ENCODE measurements around the gene ZNFX1. TPM values are rescaled to one million over a fixed set of nuclear protein-coding genes. Genes with fewer than 3 reads are reported as not detected.

Gene ZNFX1
- total and polyA plus RNA-seq, 5 experiments from 2014 or later, result 28.1 to 57.2 (median 45.0) TPM

- DNase-seq, result no peak
These were observed 5.4 kb upstream of the ZNFX1 start for GRCh38 chr20:49283176-49283702.

GRCh38 chr20:49282584-49283171 lies 4.8 kb upstream of the ZNFX1 start:
- Mint-ChIP-seq H3K27me3 (peaks cover 0 to 3% (median 0%) of the 10 kb centered on the region in 5 donors), H3K4me3 (peak overlapping the region in 9 of 10 donors; percentile 38 to 96 (median 66)), H3K9me3 (peaks cover 10 to 93% (median 56%) of the 10 kb centered on the region in 9 donors), H3K36me3 (peaks cover 80 to 95% (median 94%) of the 10 kb centered on the region in 3 donors), H3K4me1 (peaks cover 41 to 72% (median 69%) of the 10 kb centered on the region in 4 donors), H3K27ac (peak overlapping the region in 9 of 10 donors; percentile 21 to 98 (median 69))
- no peak for DNase-seq
- no peak for ATAC-seq
- POLR2A ChIA-PET, result interaction anchor here (1.0 to 2.4 kb wide), 3 partner anchors 13 to 35 kb away, joined by 3 to 8 read pairs (median 4); no protein-coding TSS in a partner anchor

More at GRCh38 chr20:49283176-49283702, 5.4 kb upstream of the ZNFX1 start:
- POLR2A ChIA-PET, result interaction anchor here (1.0 to 2.4 kb wide), 3 partner anchors 13 to 35 kb away, joined by 3 to 8 read pairs (median 4); no protein-coding TSS in a partner anchor
- peaks cover 41 to 71% (median 71%) of the 10 kb centered on the region in 4 donors for H3K4me1 Mint-ChIP-seq
- no peak for ATAC-seq
- peaks cover 10 to 98% (median 56%) of the 10 kb centered on the region in 9 donors for H3K9me3 Mint-ChIP-seq
- peaks cover 86 to 100% (median 99%) of the 10 kb centered on the region in 3 donors for H3K36me3 Mint-ChIP-seq
- H3K27me3 Mint-ChIP-seq, result peaks cover 0 to 3% (median 0%) of the 10 kb centered on the region in 5 donors
- peak overlapping the region in 9 of 10 donors; percentile 7 to 98 (median 44) for H3K27ac Mint-ChIP-seq
- peak overlapping the region in 9 of 10 donors; percentile 27 to 75 (median 59) for H3K4me3 Mint-ChIP-seq

GRCh38 chr20:49281913-49282467 lies 4.1 kb upstream of the ZNFX1 start:
- H3K4me1 Mint-ChIP-seq, result peaks cover 42 to 75% (median 68%) of the 10 kb centered on the region in 4 donors
- H3K4me3 Mint-ChIP-seq, result peak overlapping the region; percentile 2 to 100 (median 68)
- ATAC-seq (no peak), DNase-seq (no peak)
- POLR2A ChIA-PET, result interaction anchor here (1.2 to 2.4 kb wide), 2 partner anchors 14 to 16 kb away, joined by 3 to 8 read pairs; no protein-coding TSS in a partner anchor
- peaks cover 73 to 88% (median 87%) of the 10 kb centered on the region in 3 donors for H3K36me3 Mint-ChIP-seq
- H3K9me3 Mint-ChIP-seq, result peaks cover 10 to 86% (median 50%) of the 10 kb centered on the region in 9 donors
- peaks cover 0 to 3% (median 0%) of the 10 kb centered on the region in 5 donors for H3K27me3 Mint-ChIP-seq
- peak overlapping the region in 9 of 10 donors; percentile 24 to 98 (median 69) for H3K27ac Mint-ChIP-seq

GRCh38 chr20:49281059-49281912 lies 3.4 kb upstream of the ZNFX1 start:
- Mint-ChIP-seq H3K4me3 (peak overlapping the region in 9 of 10 donors; percentile 56 to 100 (median 96)), H3K27ac (peak overlapping the region; percentile 27 to 98 (median 69)), H3K9me3 (peaks cover 10 to 79% (median 46%) of the 10 kb centered on the region in 9 donors), H3K4me1 (peaks cover 49 to 82% (median 74%) of the 10 kb centered on the region in 4 donors), H3K36me3 (peaks cover 66 to 83% (median 80%) of the 10 kb centered on the region in 3 donors), H3K27me3 (peaks cover 0 to 3% (median 0%) of the 10 kb centered on the region in 5 donors)
- DNase-seq (no peak), ATAC-seq (no peak)
- POLR2A ChIA-PET, result interaction anchor here (1.6 to 2.4 kb wide), 4 partner anchors 17 to 235 kb away, joined by 4 to 10 read pairs (median 7); partner anchors contain the start of gene CSE1L

GRCh38 chr20:49280463-49281058 lies 2.7 kb upstream of the ZNFX1 start:
- ATAC-seq, result no peak
- H3K9me3 Mint-ChIP-seq, result peaks cover 10 to 72% (median 43%) of the 10 kb centered on the region in 9 donors
- peaks cover 59 to 80% (median 75%) of the 10 kb centered on the region in 3 donors for H3K36me3 Mint-ChIP-seq
- POLR2A ChIA-PET, result interaction anchor here (0.6 to 3.8 kb wide), 9 partner anchors 15 to 1239 kb away, joined by 3 to 41 read pairs (median 7); partner anchors contain the start of gene CSE1L
- H3K27ac Mint-ChIP-seq, result peak overlapping the region in 8 of 10 donors; percentile 29 to 98 (median 96)
- no peak for DNase-seq
- peak overlapping the region; percentile 93 to 100 (median 96) for H3K4me3 Mint-ChIP-seq
- H3K27me3 Mint-ChIP-seq, result peaks cover 0 to 3% (median 0%) of the 10 kb centered on the region in 5 donors
- H3K4me1 Mint-ChIP-seq, result peaks cover 52 to 87% (median 81%) of the 10 kb centered on the region in 4 donors

- H3K4me1 Mint-ChIP-seq, result peaks cover 48 to 85% (median 82%) of the 10 kb centered on the region in 4 donors
- POLR2A ChIA-PET, result interaction anchor here (0.6 to 3.9 kb wide), 18 partner anchors 8 to 1778 kb away, joined by 3 to 41 read pairs (median 6); partner anchors contain the start of genes CSE1L, DDX27, NCOA3 and STAU1
- peaks cover 0 to 3% (median 0%) of the 10 kb centered on the region in 5 donors for H3K27me3 Mint-ChIP-seq
- peak overlapping the region; percentile 93 to 100 (median 96) for H3K4me3 Mint-ChIP-seq
- DNase-seq, result no peak
- peaks cover 52 to 80% (median 69%) of the 10 kb centered on the region in 3 donors for H3K36me3 Mint-ChIP-seq
- peak overlapping the region; percentile 49 to 99 (median 97) for H3K27ac Mint-ChIP-seq
- H3K9me3 Mint-ChIP-seq, result peaks cover 10 to 65% (median 38%) of the 10 kb centered on the region in 9 donors
- no peak for ATAC-seq
These were observed 2.0 kb upstream of the ZNFX1 start for GRCh38 chr20:49279677-49280462.

GRCh38 chr20:49278818-49279676 lies 1.2 kb upstream of the ZNFX1 start:
- ATAC-seq (no peak), DNase-seq (peak in 3 of 10 donors; percentile 2 to 68 (median 28))
- POLR2A ChIA-PET, result interaction anchor here (0.6 to 3.9 kb wide), 24 partner anchors 9 to 1777 kb away, joined by 3 to 41 read pairs (median 4); partner anchors contain the start of genes CSE1L, DDX27, NCOA3 and SLC9A8
- H3K36me3 Mint-ChIP-seq, result peaks cover 46 to 77% (median 61%) of the 10 kb centered on the region in 3 donors
- peaks cover 10 to 57% (median 36%) of the 10 kb centered on the region in 9 donors for H3K9me3 Mint-ChIP-seq
- peak overlapping the region; percentile 95 to 99 (median 98) for H3K27ac Mint-ChIP-seq
- peaks cover 45 to 77% (median 76%) of the 10 kb centered on the region in 4 donors for H3K4me1 Mint-ChIP-seq
- peak overlapping the region; percentile 93 to 100 (median 96) for H3K4me3 Mint-ChIP-seq
- H3K27me3 Mint-ChIP-seq, result peaks cover 0 to 3% (median 0%) of the 10 kb centered on the region in 5 donors

GRCh38 chr20:49277786-49278035 lies 146 bp downstream of the ZNFX1 start:
- H3K27ac Mint-ChIP-seq, result peak overlapping the region; percentile 94 to 99 (median 96)
- peaks cover 33 to 76% (median 48%) of the 10 kb centered on the region in 3 donors for H3K36me3 Mint-ChIP-seq
- peak overlapping the region; percentile 93 to 100 (median 96) for H3K4me3 Mint-ChIP-seq
- H3K9me3 Mint-ChIP-seq, result peaks cover 0 to 43% (median 24%) of the 10 kb centered on the region in 9 donors
- ATAC-seq (no peak), DNase-seq (peak in 1 of 10 donors; percentile 42)
- peaks cover 35 to 77% (median 68%) of the 10 kb centered on the region in 4 donors for H3K4me1 Mint-ChIP-seq
- H3K27me3 Mint-ChIP-seq, result peaks cover 0 to 3% (median 0%) of the 10 kb centered on the region in 5 donors
- POLR2A ChIA-PET, result interaction anchor here (0.6 to 3.9 kb wide), 17 partner anchors 10 to 599 kb away, joined by 3 to 41 read pairs (median 4); partner anchors contain the start of gene DDX27

- DNase-seq (peak in 6 of 10 donors; percentile 3 to 66 (median 16)), ATAC-seq (peak in 1 of 2 donors; percentile 0)
- peaks cover 0 to 3% (median 0%) of the 10 kb centered on the region in 5 donors for H3K27me3 Mint-ChIP-seq
- peaks cover 34 to 75% (median 67%) of the 10 kb centered on the region in 4 donors for H3K4me1 Mint-ChIP-seq
- POLR2A ChIA-PET, result interaction anchor here (0.6 to 3.9 kb wide), 22 partner anchors 9 to 599 kb away, joined by 3 to 41 read pairs (median 4); partner anchors contain the start of gene DDX27
- H3K27ac Mint-ChIP-seq, result peak overlapping the region; percentile 94 to 99 (median 96)
- H3K4me3 Mint-ChIP-seq, result peak overlapping the region; percentile 93 to 100 (median 96)
- H3K9me3 Mint-ChIP-seq, result peaks cover 0 to 38% (median 20%) of the 10 kb centered on the region in 9 donors
- peaks cover 27 to 75% (median 47%) of the 10 kb centered on the region in 3 donors for H3K36me3 Mint-ChIP-seq
These were observed 684 bp downstream of the ZNFX1 start for GRCh38 chr20:49276961-49277785.

Measured in naive thymus-derived CD8-positive, alpha-beta T cell (primary cell).